Natural killer cell (primary cell): ENCODE measurements around the gene PLB1. TPM values are rescaled to one million over a fixed set of nuclear protein-coding genes. Genes with fewer than 3 reads are reported as not detected.

Experiments used
- ATAC-seq, 3 donors: fragments of 150-1000 bp in 2 of 3; fragments of 200-7000 bp in 1 of 3; cut with Tn5 transposase; 1 replicate in 1 of 3; 2 replicates in 2 of 3; pipeline ENCODE4 v1.10.0; 2021; ENCODE audit warnings: mild to moderate bottlenecking in 2 of 3, moderate library complexity in 2 of 3
- DNase-seq, 2 donors: peaks; one replicate each; pipeline versions ENCODE4 v3.0.0 to v3.0.0-alpha.2; 2013 to 2021; ENCODE audit warnings: mixed read lengths in 1 of 2
- H3K27ac ChIP-seq: one replicate; pipeline ENCODE4 v1.5.1; 2013; ENCODE audit warnings: mild to moderate bottlenecking, low read length
- H3K27me3 ChIP-seq: one replicate; pipeline ENCODE4 v1.6.1; 2013; ENCODE audit warnings: low read length; ENCODE audit not compliant: control insufficient read depth, insufficient read depth
- H3K36me3 ChIP-seq: one replicate; pipeline ENCODE4 v1.6.1; 2013; ENCODE audit warnings: low read length; ENCODE audit not compliant: control insufficient read depth, insufficient read depth
- H3K4me1 ChIP-seq: one replicate; pipeline ENCODE4 v1.6.1; 2013; ENCODE audit warnings: low read length; ENCODE audit not compliant: control insufficient read depth, insufficient read depth
- H3K4me3 ChIP-seq: one replicate; pipeline ENCODE4 v1.5.1; 2013; ENCODE audit warnings: low read length
- H3K9me3 ChIP-seq: one replicate; pipeline ENCODE4 v1.6.1; 2013; ENCODE audit warnings: low read length; ENCODE audit not compliant: control insufficient read depth, insufficient read depth
- H3K27ac Mint-ChIP-seq, 2 donors: one replicate each; pipeline ENCODE4 v1.8.0; 2022; ENCODE audit warnings: mild to moderate bottlenecking in 2 of 2, mixed read lengths in 2 of 2, moderate library complexity in 1 of 2
- H3K27me3 Mint-ChIP-seq, 2 donors: one replicate each; pipeline ENCODE4 v1.8.0; 2022; ENCODE audit warnings: low read depth in 2 of 2, mixed read lengths in 2 of 2
- H3K36me3 Mint-ChIP-seq: one replicate; pipeline ENCODE4 v1.8.0; 2022; ENCODE audit warnings: mixed read lengths
- H3K4me1 Mint-ChIP-seq, 2 donors: one replicate each; pipeline ENCODE4 v1.8.0; 2022; ENCODE audit warnings: mixed read lengths in 2 of 2
- H3K4me3 Mint-ChIP-seq: one replicate; pipeline ENCODE4 v1.8.0; 2022; ENCODE audit warnings: mild to moderate bottlenecking, moderate library complexity, mixed read lengths
- H3K9me3 Mint-ChIP-seq, 2 donors: one replicate each; pipeline ENCODE4 v1.8.0; 2022; ENCODE audit warnings: mixed read lengths in 2 of 2
- CTCF ChIP-seq: fragments of 200-600 bp; IDR thresholded peaks from one replicate; pipeline ENCODE4 v1.8.0; 2022; ENCODE audit warnings: antibody characterized with exemption
- WGBS: methylation state at CpG from one replicate; pipeline ENCODE4 v1.1.7; 2013; ENCODE audit warnings: missing lambda C conversion rate; ENCODE audit not compliant: insufficient coverage; 5-methylcytosine and 5-hydroxymethylcytosine counted together
- intact Hi-C: fragments of 100-400 bp; cut with micrococcal nuclease; formaldehyde crosslinking; loops from one replicate; pipeline ENCODE4 v1.14.2; 2022
- total RNA-seq, 4 donors: library from RNA; stranded (reverse); fragments of 120-200 nt in 1 of 4; gene quantifications; one replicate each; pipeline versions ENCODE4 v1.2.3 to v1.2.4, GENCODE V29; 2013 to 2022

Gene PLB1
- total RNA-seq, 3 donors from 2014 or later (not counting 1 experiment from before 2014, with no cell fraction given), result 1.7 to 2.6 (median 1.9) TPM

- Mint-ChIP-seq H3K36me3 (no peaks in the 10 kb centered on the region), H3K4me1 (no peaks in the 10 kb centered on the region), H3K4me3 (no peak overlapping the region), H3K27ac (no peak overlapping the region), H3K27me3 (peaks cover 0 to 7% of the 10 kb centered on the region in 2 donors), H3K9me3 (no peaks in the 10 kb centered on the region)
- WGBS, result 75% methylated on average over 8 of the region's 8 CpGs
- intact Hi-C loops, result no loop called here
- no peaks in the 10 kb centered on the region for H3K36me3 ChIP-seq
- no peaks in the 10 kb centered on the region for H3K9me3 ChIP-seq
- no peak for TF ChIP-seq CTCF
- DNase-seq (no peak), ATAC-seq (no peak)
- no peaks in the 10 kb centered on the region for H3K4me1 ChIP-seq
- H3K4me3 ChIP-seq, result no peak overlapping the region
- no peak overlapping the region for H3K27ac ChIP-seq
- H3K27me3 ChIP-seq, result no peaks in the 10 kb centered on the region
Observed at GRCh38 chr2:28610583-28611201, 114.8 kb downstream of the PLB1 start.

DNA sequence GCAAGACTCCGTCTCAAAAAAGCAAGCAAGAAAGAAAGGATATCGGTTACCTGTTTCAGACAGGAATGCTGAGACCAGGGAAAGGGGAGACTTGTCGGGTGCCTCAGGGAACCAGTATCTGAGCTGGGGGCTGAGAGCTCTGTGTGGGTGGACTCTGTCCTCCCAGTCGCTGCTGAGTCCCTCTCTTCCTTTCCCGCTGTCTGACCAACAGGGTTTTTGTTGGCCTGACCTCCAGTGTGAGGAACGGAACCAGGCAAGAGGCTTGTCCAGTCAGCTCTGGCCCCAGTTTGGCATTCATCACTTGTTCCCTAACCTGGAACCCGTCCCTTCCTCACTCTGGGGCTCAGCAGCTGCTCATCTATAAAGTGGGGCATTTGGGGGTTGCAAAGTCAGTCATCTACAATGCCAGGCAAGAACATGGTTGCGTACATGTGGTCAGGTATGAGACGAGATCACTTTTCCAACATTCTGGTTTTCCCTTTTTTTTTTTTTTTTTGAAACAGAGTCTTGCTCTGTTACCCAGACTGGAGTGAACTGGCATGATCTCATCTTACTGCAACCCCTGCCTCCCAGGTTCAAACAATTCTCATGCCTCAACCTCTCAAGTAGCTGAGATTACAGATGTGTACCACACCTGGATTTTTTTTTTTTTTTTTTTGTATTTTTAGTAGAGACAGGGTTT lies 116.4 kb downstream of the PLB1 start:
- Mint-ChIP-seq H3K9me3 (no peaks in the 10 kb centered on the region), H3K4me1 (no peaks in the 10 kb centered on the region), H3K27me3 (peaks cover 0 to 7% of the 10 kb centered on the region in 2 donors), H3K36me3 (no peaks in the 10 kb centered on the region), H3K4me3 (no peak overlapping the region), H3K27ac (no peak overlapping the region)
- DNase-seq (no peak), ATAC-seq (no peak)
- no peaks in the 10 kb centered on the region for H3K27me3 ChIP-seq
- H3K36me3 ChIP-seq, result no peaks in the 10 kb centered on the region
- intact Hi-C loops, result no loop called here
- H3K4me1 ChIP-seq, result no peaks in the 10 kb centered on the region
- TF ChIP-seq CTCF, result no peak
- no peak overlapping the region for H3K4me3 ChIP-seq
- H3K9me3 ChIP-seq, result no peaks in the 10 kb centered on the region
- 94% methylated on average over 9 of the region's 9 CpGs for WGBS
- no peak overlapping the region for H3K27ac ChIP-seq

DNA sequence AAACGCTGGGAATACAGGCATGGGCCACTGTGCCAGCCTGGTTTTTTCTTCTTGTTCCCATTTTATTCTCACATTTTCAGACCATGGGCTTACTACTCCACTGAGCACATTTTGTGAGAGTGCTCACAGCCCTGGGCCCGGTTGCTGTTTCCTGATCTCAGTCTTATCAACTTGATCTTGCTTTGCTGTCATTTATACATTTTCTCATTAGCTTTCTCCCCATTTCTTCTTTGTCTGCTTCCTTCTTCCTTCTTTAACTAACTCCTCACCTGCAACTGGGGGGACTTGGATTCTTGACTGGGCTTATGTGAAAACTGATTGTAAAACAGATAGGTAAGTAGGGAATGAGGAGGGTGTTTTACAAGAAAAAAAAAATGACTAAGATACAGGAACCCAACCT lies 117.3 kb downstream of the PLB1 start:
- H3K27ac Mint-ChIP-seq, result no peak overlapping the region
- no peaks in the 10 kb centered on the region for H3K4me1 Mint-ChIP-seq
- no peaks in the 10 kb centered on the region for H3K9me3 Mint-ChIP-seq

More for the DNA sequence above, 117.3 kb downstream of the PLB1 start:
- ATAC-seq (no peak), DNase-seq (peak in 1 of 2 donors; percentile 55)
- Mint-ChIP-seq H3K27me3 (peaks cover 0 to 7% of the 10 kb centered on the region in 2 donors), H3K36me3 (no peaks in the 10 kb centered on the region), H3K4me3 (no peak overlapping the region)
- Histone ChIP-seq H3K4me3 (no peak overlapping the region), H3K27me3 (no peaks in the 10 kb centered on the region), H3K4me1 (no peaks in the 10 kb centered on the region), H3K27ac (no peak overlapping the region), H3K9me3 (no peaks in the 10 kb centered on the region), H3K36me3 (no peaks in the 10 kb centered on the region)
- intact Hi-C loops, result no loop called here
- no peak for TF ChIP-seq CTCF
- WGBS, result 35% methylated on average over 2 of the region's 2 CpGs
